Testis (tissue), 3 donors: ENCODE results near the gene PCBP2. TPM values are rescaled to one million over a fixed set of nuclear protein-coding genes. Genes with fewer than 3 reads are reported as not detected.
A peak's percentile ranks its signal among the peaks of the same experiment; 100 is the strongest.

Experiments
- DNase-seq: peaks from one replicate; pipeline ENCODE4 v3.0.0-alpha.2; 2019
- H3K27ac ChIP-seq, 2 donors: fragments of 200-600 bp; sonication (generic); one replicate each; pipeline ENCODE4 v1.5.1; 2019
- H3K27me3 ChIP-seq: fragments of 200-600 bp; sonication (generic); one replicate; pipeline ENCODE4 v1.5.1; 2019
- H3K36me3 ChIP-seq: fragments of 200-600 bp; sonication (generic); one replicate; pipeline ENCODE4 v1.5.1; 2017; ENCODE audit warnings: low read depth; ENCODE audit errors: missing control alignments
- H3K4me1 ChIP-seq: fragments of 200-600 bp; sonication (generic); one replicate; pipeline ENCODE4 v1.5.1; 2019
- H3K4me3 ChIP-seq, 2 donors: fragments of 200-600 bp; sonication (generic); one replicate each; pipeline ENCODE4 v1.5.1; 2017 to 2019
- H3K9me3 ChIP-seq: fragments of 200-600 bp; sonication (generic); one replicate; pipeline ENCODE4 v1.5.1; 2017
- CTCF ChIP-seq, 3 experiments: fragments of 450-650 bp in 2 of 3; fragments of 200-600 bp in 1 of 3; sonication (generic) in 1 of 3; IDR thresholded peaks; one replicate each; pipeline ENCODE4 v1.5.1; 2016 to 2019; ENCODE audit warnings: antibody characterized with exemption in 3 of 3, mild to moderate bottlenecking in 2 of 3, moderate library complexity in 1 of 3
- POLR2A ChIP-seq: fragments of 450-650 bp; IDR thresholded peaks from one replicate; pipeline ENCODE4 v1.6.1; 2017; ENCODE audit warnings: antibody characterized with exemption, mild to moderate bottlenecking, moderate library complexity
- WGBS, 2 donors: methylation state at CpG; one replicate each; pipeline ENCODE4 v1.1.5; 2018; 5-methylcytosine and 5-hydroxymethylcytosine counted together
- intact Hi-C: fragments of 100-400 bp; cut with DNase I; formaldehyde crosslinking; loops from one replicate; pipeline ENCODE4 v1.15.1; 2023; ENCODE audit warnings: low total_unique reads
- polyA plus RNA-seq: library from polyadenylated mRNA; stranded (reverse); fragments of 350-450 nt; fragmentation: Illumina TruSeq; extraction: RNeasy Lipid Tissue Mini Kit (QIAGEN cat#74804); gene quantifications from one replicate; pipeline ENCODE4 v1.2.3, GENCODE V29; 2014; ENCODE audit warnings: low read depth, low replicate concordance; ENCODE audit not compliant: insufficient read depth
- total RNA-seq, 2 donors: library from RNA; depleted of rRNA; stranded (reverse); fragments of >200 nt; gene quantifications; one replicate each; pipeline ENCODE4 v1.2.3, GENCODE V29; 2016

The PCBP2 gene
- total and polyA plus RNA-seq, 3 donors from 2014 or later, result 553 to 1,065 (median 632) TPM

- no peaks in the 10 kb centered on the region for H3K36me3 ChIP-seq
- DNase-seq, result peak; percentile 98
- TF ChIP-seq POLR2A, result peak; percentile 39
- TF ChIP-seq CTCF (IDR thresholded peaks at IDR 0.05), result no peak
- 2% methylated on average over 20 to 52 of the region's 52 CpGs for WGBS, 2 donors
- peak overlapping the region; percentile 83 to 89 for H3K27ac ChIP-seq
- H3K9me3 ChIP-seq, result no peaks in the 10 kb centered on the region
- peaks cover 34% of the 10 kb centered on the region for H3K4me1 ChIP-seq
- H3K27me3 ChIP-seq, result no peaks in the 10 kb centered on the region
- intact Hi-C loops, result no loop called here
- H3K4me3 ChIP-seq, result peak overlapping the region; percentile 57 to 75
Measured at GRCh38 chr12:53492830-53493609, 41.1 kb downstream of the PCBP2 start.

- Histone ChIP-seq H3K27ac (peak overlapping the region; percentile 83 to 89), H3K4me1 (peaks cover 41% of the 10 kb centered on the region), H3K27me3 (no peaks in the 10 kb centered on the region), H3K4me3 (peak overlapping the region; percentile 57 to 75), H3K9me3 (no peaks in the 10 kb centered on the region), H3K36me3 (no peaks in the 10 kb centered on the region)
- intact Hi-C loops, result no loop called here
- no peak for DNase-seq
- TF ChIP-seq POLR2A, result no peak
- no peak for TF ChIP-seq CTCF (IDR thresholded peaks at IDR 0.05)
- WGBS, 2 donors, result 15 to 20% methylated on average over 10 to 11 of the region's 11 CpGs
Measured at GRCh38 chr12:53493610-53494391, 41.9 kb downstream of the PCBP2 start.

- Histone ChIP-seq H3K27ac (peak overlapping the region; percentile 15 to 68), H3K36me3 (no peaks in the 10 kb centered on the region), H3K9me3 (no peaks in the 10 kb centered on the region), H3K4me1 (peaks cover 44% of the 10 kb centered on the region), H3K4me3 (no peak overlapping the region), H3K27me3 (no peaks in the 10 kb centered on the region)
- DNase-seq, result peak; percentile 78
- 40 to 53% methylated on average over 3 to 5 of the region's 5 CpGs for WGBS, 2 donors
- intact Hi-C loops, result no loop called here
- TF ChIP-seq POLR2A, result no peak
- TF ChIP-seq CTCF (IDR thresholded peaks at IDR 0.05), result no peak
Measured at GRCh38 chr12:53495903-53496751, 44.2 kb downstream of the PCBP2 start.

- peak overlapping the region in 1 of 2 donors; percentile 68 for H3K27ac ChIP-seq
- H3K4me1 ChIP-seq, result peaks cover 45% of the 10 kb centered on the region
- intact Hi-C loops, result no loop called here
- TF ChIP-seq CTCF (IDR thresholded peaks at IDR 0.05), result no peak
- TF ChIP-seq POLR2A, result no peak
- H3K4me3 ChIP-seq, result no peak overlapping the region
- 77 to 89% methylated on average over 1 of the region's 1 CpG for WGBS, 2 donors
- H3K9me3 ChIP-seq, result no peaks in the 10 kb centered on the region
- H3K36me3 ChIP-seq, result no peaks in the 10 kb centered on the region
- H3K27me3 ChIP-seq, result no peaks in the 10 kb centered on the region
- DNase-seq, result no peak
Measured at GRCh38 chr12:53496752-53497032, 44.8 kb downstream of the PCBP2 start.
